GM19238 (cell line): ENCODE results near the gene G3BP1.
"Not testable (repeated sequence)": the region's sequence is repeated elsewhere in the genome, so short reads cannot be mapped to it uniquely, and the experiment has no call there.

Source experiments
- DNase-seq: peaks from one replicate; pipeline ENCODE4 v3.0.0; 2011; ENCODE audit warnings: low spot score; ENCODE audit not compliant: insufficient read length

Gene G3BP1

DNA sequence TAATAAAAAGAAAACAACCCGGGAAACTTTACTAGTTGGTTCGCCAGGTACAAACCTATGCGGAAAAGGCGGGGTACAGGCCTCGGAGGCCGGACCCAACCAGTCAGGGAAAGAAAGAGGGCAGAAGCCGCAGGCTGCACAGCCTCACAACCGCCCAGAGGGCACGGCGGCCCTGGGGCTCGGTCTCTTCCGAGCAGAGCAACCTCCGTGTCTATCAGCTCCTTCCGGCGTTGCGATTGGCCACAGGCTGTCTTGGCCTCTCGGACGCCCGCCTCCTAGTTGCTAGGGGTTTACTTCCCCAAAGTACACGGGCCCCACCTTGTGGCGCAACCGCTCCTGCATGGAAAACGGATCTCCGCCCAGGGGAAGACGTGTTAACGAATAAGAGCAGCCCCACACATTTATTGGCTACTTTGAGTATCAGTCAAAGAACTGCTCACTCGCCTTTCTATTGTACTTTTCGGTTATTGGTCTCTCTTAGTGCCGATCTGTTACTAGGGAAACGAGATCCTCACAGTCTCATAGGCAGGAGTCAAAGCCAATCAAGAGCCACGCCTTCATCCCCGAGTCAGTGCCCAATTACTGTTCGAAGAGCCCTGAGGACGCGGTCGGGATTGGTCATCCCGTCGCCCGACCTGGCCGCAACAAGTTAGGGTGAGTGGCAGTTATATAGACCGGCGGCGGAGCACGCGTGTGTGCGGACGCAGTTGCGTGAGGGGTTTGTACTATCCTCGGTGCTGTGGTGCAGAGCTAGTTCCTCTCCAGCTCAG lies at the start of gene G3BP1:
G3BP1 (plus strand) TSS at position 696 of the 770 bp plus-strand sequence. CDS start 14,667 bp downstream, outside the sequence.
- peak; percentile 93 for DNase-seq

DNA sequence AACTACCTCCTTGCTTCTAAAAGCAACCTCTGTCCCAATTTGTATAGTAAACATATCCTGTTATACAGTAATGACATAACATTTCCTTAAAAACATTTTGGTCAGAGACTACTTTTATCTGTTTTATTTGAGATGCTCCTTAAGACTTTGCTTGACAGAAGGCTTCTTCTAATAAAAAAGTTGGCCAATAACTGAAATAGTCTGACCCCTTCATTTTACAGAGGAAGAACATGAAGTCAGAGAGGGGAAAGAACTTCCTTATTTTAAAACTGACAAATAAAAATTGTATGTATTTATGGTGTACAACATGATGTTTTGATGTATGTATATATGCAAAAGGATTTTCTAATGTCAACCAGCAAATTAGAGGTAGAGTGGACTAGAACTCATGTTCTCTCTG lies 49.2 kb upstream of the G3BP1 start:
- DNase-seq: no peak

- DNase-seq: no peak
Measured at GRCh38 chr5:151724360-151724759, 47.4 kb upstream of the G3BP1 start.

DNA sequence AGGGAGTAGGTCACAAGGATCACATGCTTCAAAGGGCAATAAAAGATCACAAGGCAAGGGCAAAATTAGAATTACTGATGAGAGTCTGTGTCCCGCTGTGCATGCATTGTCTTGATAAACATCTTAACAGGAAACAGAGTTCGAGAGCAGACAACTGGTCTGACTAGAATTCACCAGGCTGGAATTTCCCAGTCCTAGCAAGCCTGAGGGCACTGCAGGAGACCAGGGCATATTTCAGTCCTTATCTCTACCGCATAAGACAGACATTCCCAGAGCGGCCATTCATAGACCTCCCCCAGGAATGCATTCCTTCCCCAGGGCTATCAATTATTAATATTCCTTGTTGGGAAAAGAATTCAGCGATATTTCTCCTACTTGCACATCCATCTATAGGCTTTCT lies 42.2 kb upstream of the G3BP1 start:
- not testable (repeated sequence) for DNase-seq

GRCh38 chr5:151730381-151730780 lies 41.4 kb upstream of the G3BP1 start:
- no peak for DNase-seq

DNA sequence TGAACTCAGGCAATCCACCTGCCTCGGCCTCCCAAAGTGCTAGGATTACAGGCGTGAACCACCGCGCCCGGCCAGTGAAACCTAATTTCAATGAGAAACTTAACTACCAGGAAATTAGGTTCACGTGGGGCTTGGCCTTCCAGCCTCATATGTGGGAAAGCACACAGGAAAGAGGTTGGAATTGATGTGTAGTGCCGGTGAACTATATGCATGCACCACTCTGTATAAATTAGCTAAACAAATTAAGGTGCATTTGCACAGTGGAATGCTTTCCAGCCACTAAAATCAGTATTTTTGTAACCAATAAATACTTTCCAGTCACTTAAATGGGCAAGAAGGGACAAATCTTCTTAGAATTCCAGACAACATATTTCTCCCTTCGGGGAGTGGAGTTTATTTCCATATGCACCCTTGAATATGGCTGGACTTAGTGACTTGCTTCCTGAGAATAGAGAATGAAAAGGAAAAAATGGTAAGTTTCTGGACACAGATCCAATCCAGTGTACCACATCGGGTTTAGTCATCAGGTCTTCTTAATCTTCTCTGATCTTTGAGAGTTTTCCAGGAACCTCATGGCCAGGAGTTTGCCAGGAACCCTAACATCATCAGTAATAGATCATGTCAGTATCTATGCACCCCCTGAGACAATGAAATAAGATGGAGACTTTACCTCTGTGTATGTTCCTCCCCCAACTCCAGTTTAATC lies 38.2 kb upstream of the G3BP1 start:
- no peak for DNase-seq

DNA sequence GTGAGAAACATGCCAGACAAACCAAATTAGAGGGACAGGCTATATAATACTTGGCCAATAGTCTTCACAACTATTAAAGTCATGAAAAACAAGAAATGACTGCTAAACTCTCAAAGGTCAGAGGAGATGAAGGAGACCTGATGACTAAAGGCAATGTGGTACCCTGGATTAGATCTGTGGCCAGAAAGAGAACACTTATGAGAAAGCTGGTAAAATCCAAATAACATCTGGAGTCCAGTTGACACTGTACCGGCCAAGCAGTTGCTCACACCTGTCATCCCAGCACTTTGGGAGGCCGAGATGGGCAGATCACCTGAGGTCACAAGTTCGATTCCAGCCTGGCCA lies 37.7 kb upstream of the G3BP1 start:
- no peak for DNase-seq

GRCh38 chr5:151735646-151736045 lies 36.1 kb upstream of the G3BP1 start:
- DNase-seq: no peak

- DNase-seq: no peak
Measured at GRCh38 chr5:151737431-151737830, 34.3 kb upstream of the G3BP1 start.

- no peak for DNase-seq
Measured at GRCh38 chr5:151738125-151738848, 33.5 kb upstream of the G3BP1 start.

- no peak for DNase-seq
Measured at GRCh38 chr5:151739395-151739794, 32.4 kb upstream of the G3BP1 start.

- DNase-seq: no peak
Measured at GRCh38 chr5:151739939-151740335, 31.8 kb upstream of the G3BP1 start.

GRCh38 chr5:151740336-151740942 lies 31.3 kb upstream of the G3BP1 start:
- DNase-seq: peak; percentile 66

- DNase-seq: no peak
Measured at GRCh38 chr5:151740958-151741373, 30.8 kb upstream of the G3BP1 start.

- no peak for DNase-seq
Measured at GRCh38 chr5:151741678-151742423, 29.9 kb upstream of the G3BP1 start.

DNA sequence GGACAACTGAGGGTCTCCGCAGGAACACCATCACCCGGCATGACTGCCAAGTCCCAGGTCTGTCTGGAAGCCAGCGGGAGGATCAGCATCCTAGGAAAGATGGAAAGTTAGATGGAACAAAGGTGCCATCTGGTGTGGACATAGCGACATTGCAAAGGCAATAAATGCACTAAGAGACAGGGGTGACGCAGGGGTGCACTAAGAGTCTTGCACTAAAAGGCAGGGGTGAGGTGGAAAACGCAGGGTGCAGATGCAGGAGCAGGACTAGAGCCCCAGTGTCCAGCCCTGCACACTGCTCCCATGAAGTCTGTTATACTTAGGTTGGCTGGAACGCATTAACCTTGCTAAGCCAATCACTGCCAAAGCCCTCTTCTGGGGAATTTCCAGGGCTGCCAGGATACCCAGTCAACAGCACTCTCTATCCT lies 28.9 kb upstream of the G3BP1 start:
- DNase-seq: no peak

GRCh38 chr5:151743530-151743929 lies 28.2 kb upstream of the G3BP1 start:
- no peak for DNase-seq

DNA sequence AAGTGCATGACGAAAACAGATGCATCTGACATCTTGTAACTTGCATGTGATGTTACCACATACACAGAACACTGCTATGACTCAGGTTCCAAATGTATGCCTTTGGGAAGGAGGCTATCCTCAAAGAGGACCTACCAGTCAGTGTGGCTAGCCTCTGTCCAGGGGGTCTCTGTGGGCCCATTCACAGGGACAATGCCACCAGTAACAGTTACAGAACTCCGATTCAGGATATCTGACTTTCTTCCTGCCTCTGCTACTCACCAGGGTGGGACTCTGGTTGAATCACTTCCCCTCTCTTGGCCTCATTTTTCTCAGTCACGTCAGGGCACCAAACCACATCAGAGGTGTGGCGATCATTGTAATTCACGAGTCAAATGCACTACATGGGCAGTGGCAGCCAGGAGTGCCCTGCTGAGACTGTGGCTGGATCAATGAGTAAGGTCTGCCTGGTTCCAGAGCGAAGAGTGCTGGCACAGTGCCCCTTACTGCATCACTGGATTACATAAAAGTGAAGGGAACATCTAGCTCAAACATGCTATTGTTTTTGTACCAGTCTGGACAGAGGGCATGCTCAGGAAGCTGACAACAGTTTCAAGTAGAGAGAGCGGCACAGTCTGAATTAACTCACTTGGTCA lies 26.6 kb upstream of the G3BP1 start:
- no peak for DNase-seq

- DNase-seq: no peak
Measured at GRCh38 chr5:151750121-151750520, 21.6 kb upstream of the G3BP1 start.

GRCh38 chr5:151751091-151751490 lies 20.7 kb upstream of the G3BP1 start:
- no peak for DNase-seq

- no peak for DNase-seq
Measured at GRCh38 chr5:151751593-151751992, 20.2 kb upstream of the G3BP1 start.
